Fibroblast of mammary gland (primary cell): ENCODE results near the gene PPP3CA.
A peak's percentile ranks its signal among the peaks of the same experiment; 100 is the strongest.

Experiments
- DNase-seq: peaks from one replicate; pipeline ENCODE4 v3.0.0-alpha.2; 2010; ENCODE audit warnings: low read depth
- H3K4me3 ChIP-seq: 2 replicates; pipeline ENCODE4 v1.5.1; 2011; ENCODE audit warnings: low read depth, mild to moderate bottlenecking, low read length, moderate library complexity; ENCODE audit not compliant: control insufficient read depth
- CTCF ChIP-seq: conservative IDR thresholded peaks from 2 replicates; pipeline ENCODE4 v1.5.1; 2011; ENCODE audit warnings: low read depth, low read length, inconsistent platforms; ENCODE audit not compliant: control insufficient read depth, insufficient read depth

Gene PPP3CA

GRCh38 chr4:101158134-101158482 is 189.2 kb downstream of the PPP3CA start:
- TF ChIP-seq CTCF, result no peak
- no peak overlapping the region for H3K4me3 ChIP-seq
- DNase-seq, result peak; percentile 64

- H3K4me3 ChIP-seq, result no peak overlapping the region
Measured at GRCh38 chr4:101157415-101158133, 189.8 kb downstream of the PPP3CA start.

GRCh38 chr4:101156619-101157310 is 190.6 kb downstream of the PPP3CA start:
- TF ChIP-seq CTCF, result no peak
- DNase-seq, result peak; percentile 20
- no peak overlapping the region for H3K4me3 ChIP-seq

More at GRCh38 chr4:101157415-101158133, 189.8 kb downstream of the PPP3CA start:
- DNase-seq, result peak; percentile 51
- TF ChIP-seq CTCF, result no peak

- DNase-seq, result no peak
- TF ChIP-seq CTCF, result no peak
- H3K4me3 ChIP-seq, result no peak overlapping the region
Measured at GRCh38 chr4:101155945-101156344, 191.4 kb downstream of the PPP3CA start.

- no peak overlapping the region for H3K4me3 ChIP-seq
- DNase-seq, result peak; percentile 73
- TF ChIP-seq CTCF, result no peak
Measured at GRCh38 chr4:101155368-101155767, 192.0 kb downstream of the PPP3CA start.

GRCh38 chr4:101153653-101154052 is 193.7 kb downstream of the PPP3CA start:
- no peak overlapping the region for H3K4me3 ChIP-seq
- no peak for TF ChIP-seq CTCF
- no peak for DNase-seq
